PC-3 (cell line): ENCODE data around the gene R3HCC1L.

Experiments
- CTCF ChIP-seq: fragments of 300-600 bp; sonication (generic); conservative IDR thresholded peaks from 2 replicates; pipeline ENCODE4 v1.5.1; 2017; ENCODE audit warnings: antibody characterized with exemption, low read depth, mild to moderate bottlenecking, low read length
- EZH2 ChIP-seq: fragments of 300-600 bp; sonication (generic); IDR thresholded peaks from one replicate; pipeline ENCODE4 v1.6.1; 2017; ENCODE audit warnings: antibody characterized with exemption, mild to moderate bottlenecking, low read length; ENCODE audit not compliant: unreplicated experiment
- EZH2phosphoT487 ChIP-seq: fragments of 300-600 bp; sonication (generic); IDR thresholded peaks from 2 replicates; pipeline ENCODE4 v1.6.1; 2018; ENCODE audit warnings: mild to moderate bottlenecking, antibody characterized with exemption, low read length, borderline replicate concordance

DNA sequence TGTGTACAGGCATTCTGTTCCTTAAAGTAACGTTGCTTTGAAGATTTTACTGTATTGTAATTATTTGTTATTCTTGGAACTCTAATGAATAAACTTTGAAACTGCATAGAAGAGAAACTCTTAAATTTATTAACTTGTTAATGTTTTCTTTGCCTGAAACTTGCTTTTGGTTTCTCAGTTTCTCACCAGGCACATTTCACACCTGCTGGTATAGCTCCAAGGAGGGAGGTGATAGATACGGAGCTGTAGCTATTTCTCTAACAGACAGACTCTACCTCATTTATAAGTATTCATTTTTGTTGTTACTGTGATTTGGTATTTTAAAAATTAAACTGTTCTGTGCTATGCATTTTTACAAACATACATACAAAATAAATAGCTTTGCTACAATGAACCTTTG is 32.7 kb downstream of the R3HCC1L start:
- no peak for TF ChIP-seq CTCF
- TF ChIP-seq EZH2: no peak
- TF ChIP-seq EZH2phosphoT487: no peak
